Measurements from ENCODE around the gene THAP7. TPM values are rescaled to one million over a fixed set of nuclear protein-coding genes. Genes with fewer than 3 reads are reported as not detected.

The THAP7 gene
- total and polyA plus RNA-seq, 9 of the 15 experiments (the other 6 are each of a cell fraction or from before 2014, with no cell fraction given), result 7.9 to 263 (median 84.1) TPM

- TF ChIP-seq ZNF609 (CRISPR knock-in tag; IDR thresholded peaks at IDR 0.05; ENCODE audit: borderline replicate concordance), result peak; percentile 57; the same call in 1 of the 2 replicates
- TF ChIP-seq ZNF347 (CRISPR knock-in tag; IDR thresholded peaks at IDR 0.05; ENCODE audit: low read depth), result no peak
- 0 out of 2 replicates have a peak, but pooled peaks have one; percentile 23 for TF ChIP-seq BCOR (IDR thresholded peaks at IDR 0.05)
- TF ChIP-seq CTCF (IDR thresholded peaks at IDR 0.05 in 2 of 3, conservative IDR thresholded peaks at IDR 0.05 in 1 of 3; ENCODE audit: insufficient read depth in 2 of 3, low read depth in 1 of 3, low read length in 3 of 3), result peak in 1 of 3 experiments; percentile 17; a peak in 2 of 6 replicates
- 0 out of 2 replicates have a peak, but pooled peaks have one; percentile 34 for TF ChIP-seq SP1 (CRISPR knock-in tag; IDR thresholded peaks at IDR 0.05)
- TF ChIP-seq RBFOX2 (IDR thresholded peaks at IDR 0.05; ENCODE audit: low read depth, low read length), result 0 out of 2 replicates have a peak, but pooled peaks have one; percentile 2
- TF ChIP-seq JUN (IDR thresholded peaks at IDR 0.05; ENCODE audit: borderline replicate concordance, low read depth, low read length), result no peak
- 0 out of 2 replicates have a peak, but pooled peaks have one; percentile 47 for TF ChIP-seq JUN (CRISPR knock-in tag; IDR thresholded peaks at IDR 0.05; ENCODE audit: borderline replicate concordance)
- TF ChIP-seq TEAD4 (IDR thresholded peaks at IDR 0.05; ENCODE audit: low read length), result no peak
- TF ChIP-seq TEAD4 (CRISPR knock-in tag; IDR thresholded peaks at IDR 0.05; ENCODE audit: borderline replicate concordance), result 0 out of 2 replicates have a peak, but pooled peaks have one; percentile 11
- peak; percentile 58; the same call in 1 of the 2 replicates for TF ChIP-seq ZBTB1 (CRISPR knock-in tag; IDR thresholded peaks at IDR 0.05; ENCODE audit: borderline replicate concordance, low read depth)
- TF ChIP-seq HNRNPLL (IDR thresholded peaks at IDR 0.05; ENCODE audit: low read depth, low read length, poor library complexity, severe bottlenecking), result peak; percentile 39
- peak; percentile 60; the same call in 1 of the 2 replicates for TF ChIP-seq E2F5 (CRISPR knock-in tag; IDR thresholded peaks at IDR 0.05)
- peak; percentile 61 for TF ChIP-seq SETDB1 (IDR thresholded peaks at IDR 0.05; ENCODE audit: low read length)
- TF ChIP-seq ZBED1 (IDR thresholded peaks at IDR 0.05), result 0 out of 2 replicates have a peak, but pooled peaks have one; percentile 41
Measured at GRCh38 chr22:20965888-20966855, 35.7 kb downstream of the THAP7 start (continued).
